Hematopoietic multipotent progenitor cell treated with erythropoietin and hydrocortisone succinate and interleukin-3 and kit ligand, for 8 days (in vitro differentiated cells): ENCODE data around the gene FAM9A.
A peak's percentile ranks its signal among the peaks of the same experiment; 100 is the strongest.
"Not testable (repeated sequence)": the region's sequence is repeated elsewhere in the genome, so short reads cannot be mapped to it uniquely, and the experiment has no call there.

Source experiments
- DNase-seq: peaks from one replicate; pipeline ENCODE4 v3.0.0-alpha.2; 2015

The FAM9A gene

DNA sequence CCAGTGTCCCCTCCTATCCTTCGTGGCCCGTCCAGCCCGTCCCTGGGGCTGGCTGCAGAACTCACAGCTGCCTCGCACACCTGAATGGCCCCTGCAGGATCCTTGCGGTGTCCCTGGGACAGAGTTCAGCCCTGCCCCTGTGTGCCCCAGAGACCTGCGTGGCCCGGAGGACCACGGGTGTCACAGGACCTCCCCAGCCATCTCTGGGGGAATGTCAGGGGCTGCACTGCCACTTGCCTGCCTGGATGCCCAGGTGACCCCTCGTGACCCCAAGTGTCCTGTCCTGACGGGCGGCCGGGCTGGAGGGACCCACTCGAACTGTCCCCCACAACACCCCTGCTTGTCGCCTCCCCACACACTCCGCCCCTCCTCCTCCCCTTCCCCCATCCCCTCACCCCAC, 832 bp downstream of the FAM9A start:
- DNase-seq = not testable (repeated sequence)

DNA sequence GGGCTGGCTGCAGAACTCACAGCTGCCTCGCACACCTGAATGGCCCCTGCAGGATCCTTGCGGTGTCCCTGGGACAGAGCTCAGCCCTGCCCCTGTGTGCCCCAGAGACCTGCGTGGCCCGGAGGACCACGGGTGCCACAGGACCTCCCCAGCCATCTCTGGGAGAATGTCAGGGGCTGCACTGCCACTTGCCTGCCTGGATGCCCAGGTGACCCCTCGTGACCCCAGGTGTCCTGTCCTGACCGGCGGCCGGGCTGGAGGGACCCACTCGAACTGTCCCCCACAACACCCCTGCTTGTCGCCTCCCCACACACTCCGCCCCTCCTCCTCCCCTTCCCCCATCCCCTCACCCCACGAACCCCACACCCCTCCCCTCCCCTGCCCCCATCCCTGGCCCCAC, 1.9 kb downstream of the FAM9A start:
- DNase-seq = not testable (repeated sequence)

DNA sequence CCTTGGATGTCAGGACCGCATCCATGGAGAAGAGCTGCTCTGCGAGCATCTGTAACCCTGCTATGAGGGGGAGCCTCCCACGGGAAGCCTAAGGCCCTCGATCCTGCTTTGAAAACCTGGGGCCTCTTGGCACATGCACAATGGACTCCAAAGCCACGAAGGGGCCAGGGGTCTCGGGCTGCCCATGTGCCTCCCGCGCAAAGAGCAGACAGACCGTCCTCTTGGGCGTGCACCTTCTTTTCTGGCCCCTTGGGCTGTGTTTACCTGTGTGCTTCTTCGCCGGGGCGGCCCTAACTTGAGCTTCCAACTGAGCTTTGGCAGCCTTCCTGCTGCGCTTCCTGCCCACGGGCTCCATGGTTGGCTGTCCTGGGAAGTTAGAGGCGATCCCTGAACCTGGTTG, 2.5 kb downstream of the FAM9A start:
- DNase-seq = not testable (repeated sequence)

DNA sequence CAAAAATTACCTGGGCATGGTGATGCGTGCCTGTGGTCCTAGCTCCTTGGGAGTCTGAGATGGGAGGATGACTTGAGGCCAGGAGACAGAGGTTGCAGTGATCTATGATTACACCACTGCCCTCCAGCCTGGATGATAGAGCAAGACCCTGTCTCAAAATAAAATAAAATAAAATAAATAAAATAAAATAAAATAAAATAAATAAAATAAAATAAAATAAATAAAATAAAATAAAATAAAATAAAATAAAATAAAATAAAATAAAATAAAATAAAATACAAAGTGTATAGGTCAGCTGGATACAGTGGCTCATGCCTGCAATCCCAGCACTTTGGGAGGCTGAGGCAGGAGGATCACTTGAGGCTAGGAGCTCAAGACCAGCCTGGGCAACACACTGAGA, 14.1 kb downstream of the FAM9A start:
- not testable (repeated sequence) for DNase-seq

DNA sequence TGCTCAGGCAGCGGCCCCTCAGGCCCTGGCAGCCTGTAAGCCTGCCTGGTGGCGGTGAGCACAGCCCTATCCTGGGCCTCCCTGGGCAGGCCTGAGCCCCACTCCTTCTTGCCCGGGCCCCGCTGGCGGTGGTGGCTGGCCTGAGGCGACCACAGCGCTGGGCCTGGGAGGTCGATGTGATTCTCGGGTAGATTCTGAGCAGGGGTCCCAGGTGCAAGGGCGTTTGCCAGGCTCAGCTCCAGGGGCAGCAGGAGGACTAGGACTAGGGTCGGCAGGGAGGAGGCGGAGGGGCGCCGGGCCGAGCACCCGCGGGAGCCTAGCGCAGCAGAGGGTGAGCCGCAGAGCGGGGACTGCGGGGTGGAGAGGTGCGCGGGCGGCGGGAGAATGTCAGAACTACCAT, 17.0 kb downstream of the FAM9A start:
- DNase-seq = no peak

DNA sequence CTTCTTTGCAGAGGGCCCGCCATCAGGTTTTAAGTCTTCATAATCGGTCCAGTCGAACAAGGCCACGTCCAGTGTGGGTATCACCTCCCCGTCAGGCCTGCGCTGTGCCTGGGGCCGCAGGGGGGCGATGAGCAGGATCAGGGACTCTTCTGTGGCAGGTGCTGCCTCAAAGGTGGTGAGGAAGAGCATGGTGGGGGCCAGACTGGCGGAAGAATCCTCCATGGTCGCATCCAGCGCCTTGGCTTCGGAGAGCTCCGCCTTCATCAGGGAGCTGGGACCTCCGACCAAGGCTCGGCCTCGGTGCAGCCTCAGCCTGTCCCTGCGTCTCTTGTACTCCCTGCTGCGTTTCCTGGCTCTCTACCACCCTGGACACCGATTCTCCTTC, 17.5 kb downstream of the FAM9A start:
- DNase-seq = no peak

DNA sequence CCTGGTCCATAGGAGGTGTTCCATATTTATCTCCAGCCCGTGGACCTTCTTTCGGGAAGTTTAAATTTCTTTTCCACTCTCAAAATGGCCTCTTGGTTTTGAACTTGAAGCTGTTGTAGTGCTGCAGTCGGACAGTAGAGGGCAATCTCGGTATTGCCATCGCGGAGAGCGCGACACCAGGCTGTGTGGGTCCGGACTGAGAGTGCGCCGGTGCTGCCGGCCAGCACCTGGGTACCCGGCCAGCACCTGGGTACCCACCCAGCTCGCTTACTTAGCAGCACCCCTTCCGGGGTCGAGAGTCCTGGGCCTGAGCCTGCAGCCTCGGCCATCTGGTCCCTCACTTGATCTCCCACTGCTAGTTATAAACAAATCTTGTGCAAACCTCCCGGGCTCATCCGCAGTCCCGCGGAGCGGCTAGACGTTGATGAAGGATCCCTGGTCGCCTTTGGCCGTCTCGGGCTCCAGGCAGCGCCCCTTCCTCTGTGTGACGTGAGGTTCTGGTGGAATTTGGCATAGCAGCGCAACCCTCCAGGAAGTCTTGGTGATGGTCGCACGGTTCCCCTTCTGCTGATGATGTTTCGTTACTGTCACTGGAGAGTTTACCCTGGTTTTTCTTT, 18.0 kb downstream of the FAM9A start:
- DNase-seq = peak; percentile 4

DNA sequence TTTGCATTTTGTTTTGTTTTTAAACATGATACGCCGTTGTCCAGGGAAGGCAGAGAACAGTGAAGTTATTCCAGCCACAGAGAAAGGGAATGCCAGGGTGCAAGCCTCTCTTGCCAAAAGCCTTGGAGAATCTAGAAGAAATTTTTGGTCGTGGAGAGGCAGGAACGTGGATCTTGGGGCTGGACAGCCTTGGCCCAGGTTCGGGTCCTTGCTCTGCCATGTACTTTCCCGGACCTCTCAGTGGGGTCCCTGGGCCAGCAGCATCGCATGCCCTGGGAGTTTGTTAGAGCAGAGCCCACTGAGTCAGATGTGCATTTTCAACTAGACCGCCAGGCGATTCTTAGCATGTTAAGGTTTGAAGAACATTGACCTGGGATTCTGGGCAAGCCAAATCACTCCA, 18.6 kb downstream of the FAM9A start:
- DNase-seq = no peak

DNA sequence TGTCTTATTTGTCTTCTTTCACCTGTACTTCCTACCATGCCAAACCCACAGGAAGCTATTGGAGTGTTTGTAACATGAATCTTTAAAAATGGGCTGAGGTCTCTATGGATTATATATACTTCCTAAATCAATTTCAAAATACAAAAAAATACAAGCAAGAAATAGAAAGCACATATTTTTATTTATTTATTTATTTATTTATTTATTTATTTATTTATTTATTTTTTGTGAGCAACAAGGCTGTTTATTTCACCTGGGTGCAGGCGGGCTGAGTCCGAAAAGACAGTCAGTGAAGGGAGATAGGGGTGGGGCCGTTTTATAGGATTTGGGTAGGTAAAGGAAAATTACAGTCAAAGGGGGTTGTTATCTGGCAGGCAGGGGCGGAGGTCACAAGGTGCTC, 19.3 kb downstream of the FAM9A start:
- not testable (repeated sequence) for DNase-seq

DNA sequence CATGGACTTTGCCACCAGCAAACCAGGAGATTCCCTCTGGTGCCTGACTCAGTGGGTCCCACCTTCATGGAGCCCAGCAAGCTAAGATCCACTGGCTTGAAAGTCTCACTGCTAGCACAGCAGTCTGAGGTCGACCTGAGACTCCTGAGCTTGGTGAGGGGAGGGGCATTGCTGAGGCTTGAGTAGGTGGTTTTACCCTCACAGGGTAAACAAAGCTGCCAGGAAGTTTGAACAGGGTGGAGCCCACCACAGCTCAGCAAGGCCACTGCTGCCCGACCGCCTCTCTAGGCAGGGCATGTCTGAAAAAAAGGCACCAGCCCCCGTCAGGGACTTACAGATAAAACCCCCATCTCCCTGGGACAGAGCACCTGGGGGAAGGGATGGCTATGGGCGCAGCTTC, 28.1 kb downstream of the FAM9A start:
- no peak for DNase-seq

DNA sequence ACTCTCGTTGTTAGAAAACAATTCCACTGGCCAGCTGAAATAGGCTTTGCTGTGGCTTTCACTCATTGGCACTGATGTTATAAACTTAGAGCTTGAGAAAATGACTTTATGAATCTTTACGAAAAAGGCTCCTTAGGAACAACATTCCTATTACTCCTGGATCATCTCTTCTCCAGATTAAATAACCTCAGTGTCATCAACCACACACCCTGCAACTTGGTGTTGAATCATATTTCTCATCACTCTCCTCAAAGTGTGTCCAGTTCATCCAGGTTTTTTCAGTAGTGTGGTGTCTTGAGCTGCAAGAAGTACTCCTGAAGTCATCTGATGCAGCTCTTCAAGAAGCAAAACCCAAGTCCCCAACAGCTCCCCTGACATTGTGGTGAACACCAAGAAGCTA, 41.2 kb downstream of the FAM9A start:
- no peak for DNase-seq

DNA sequence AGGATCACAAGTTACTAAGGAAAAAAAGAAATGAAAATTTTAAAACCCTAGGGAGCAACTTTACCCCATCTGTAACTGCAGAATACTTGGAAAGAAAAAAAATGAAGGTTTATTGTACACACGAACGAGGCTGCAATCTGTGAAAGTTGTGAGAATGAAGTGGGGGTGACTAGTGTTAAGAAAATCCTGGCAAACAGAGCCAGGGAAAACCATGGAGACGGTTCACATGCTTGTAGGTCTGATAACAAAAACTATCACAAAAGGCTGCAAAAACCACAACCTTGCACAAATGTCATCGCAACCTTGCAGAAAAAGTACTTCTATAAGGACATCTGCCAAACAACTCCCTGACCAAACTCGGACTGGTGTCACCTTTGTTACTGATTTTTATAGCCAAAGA, 42.5 kb downstream of the FAM9A start:
- DNase-seq = not testable (repeated sequence)

DNA sequence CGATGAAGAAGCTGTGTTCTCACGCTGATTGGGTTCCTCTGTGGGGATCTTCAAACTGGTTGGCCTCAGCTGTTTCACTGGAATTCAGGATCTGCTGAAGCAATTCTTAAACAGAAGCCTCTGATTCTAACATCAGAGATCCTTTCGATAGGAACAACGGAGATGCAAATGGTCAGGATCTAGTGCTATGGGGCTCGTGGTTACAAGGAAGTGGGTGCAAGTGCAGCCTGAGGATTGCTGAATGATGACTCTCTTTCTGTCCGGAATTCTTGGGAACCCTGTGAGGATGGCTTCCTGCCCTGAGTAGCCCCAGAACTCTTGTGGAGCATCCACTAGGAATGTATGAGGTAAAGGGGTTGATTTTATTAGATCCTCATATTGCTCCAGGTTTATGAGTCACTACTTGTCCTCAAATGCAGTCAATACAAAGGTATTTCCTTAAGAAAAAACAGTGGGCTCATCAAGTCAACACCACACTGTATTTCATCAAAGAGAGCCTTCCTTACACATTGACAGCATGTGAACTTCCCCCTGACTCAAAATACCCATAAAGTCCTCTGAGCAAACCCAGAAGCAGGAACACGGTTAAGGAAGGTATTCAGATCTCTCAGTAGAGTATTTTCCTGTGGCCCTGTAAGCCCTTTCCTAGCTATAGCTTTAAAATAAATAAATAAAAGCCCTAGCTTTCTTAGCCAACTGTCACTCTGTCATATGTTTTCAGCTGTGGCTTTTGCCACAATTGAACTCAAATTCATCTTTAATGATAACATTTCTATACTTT, 43.4 kb downstream of the FAM9A start:
- DNase-seq = not testable (repeated sequence)

DNA sequence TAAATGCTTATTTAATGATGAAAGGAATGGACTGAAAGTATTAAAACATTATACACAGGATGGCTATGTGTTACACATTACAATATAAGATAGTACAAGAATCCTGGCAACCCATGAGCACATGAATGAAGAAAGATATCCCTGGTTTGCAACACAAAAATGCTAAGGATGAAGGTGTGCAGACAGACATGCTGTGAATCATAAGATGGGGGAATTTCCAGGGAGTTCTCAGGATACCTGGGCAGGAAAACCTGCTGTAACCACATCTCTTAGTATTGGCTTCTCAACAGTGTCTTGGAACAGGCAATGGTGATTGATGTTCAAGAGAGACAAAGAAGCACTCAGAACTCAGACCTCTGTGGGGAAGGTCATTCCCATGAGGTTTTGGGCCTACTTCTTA, 45.4 kb downstream of the FAM9A start:
- DNase-seq = no peak

DNA sequence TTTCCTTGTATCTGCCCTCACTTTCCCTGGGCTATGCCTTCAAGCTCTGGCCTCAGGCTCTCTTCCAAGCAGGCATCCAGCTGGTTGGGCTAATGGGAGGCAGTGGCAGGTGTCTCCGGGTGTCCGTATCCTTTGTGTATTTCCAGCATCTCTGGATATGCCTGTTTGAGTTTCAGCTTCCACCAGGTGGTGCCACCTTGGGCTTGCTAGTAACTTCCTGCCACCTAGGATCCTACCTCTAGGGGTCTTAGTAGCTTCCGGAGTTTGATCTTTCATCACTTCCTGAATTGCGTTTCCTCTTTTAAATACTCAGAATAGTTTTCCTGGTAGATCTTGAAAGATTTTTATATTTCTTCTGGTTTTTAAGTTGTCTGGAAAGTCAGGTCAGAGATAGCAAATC, 46.1 kb downstream of the FAM9A start:
- DNase-seq = no peak

DNA sequence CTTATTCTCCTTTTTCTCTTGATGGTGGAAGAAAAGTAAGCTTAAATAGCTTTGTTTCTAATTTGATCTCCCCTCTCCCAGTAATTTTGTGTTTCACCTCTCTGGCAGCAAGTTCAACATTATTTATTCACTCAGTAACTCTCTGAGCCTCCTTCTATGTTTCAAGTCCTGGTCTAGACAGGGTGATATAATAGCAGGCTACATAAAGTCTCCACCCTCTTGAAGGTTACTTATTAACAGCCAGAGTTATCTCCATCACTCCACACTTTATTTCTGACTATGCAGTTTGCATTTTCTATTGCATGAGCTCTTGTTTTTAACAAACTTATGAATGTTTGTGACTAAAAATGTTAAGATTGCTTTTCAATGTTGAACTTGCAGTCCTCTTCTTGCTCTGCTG, 51.5 kb downstream of the FAM9A start:
- DNase-seq = no peak

DNA sequence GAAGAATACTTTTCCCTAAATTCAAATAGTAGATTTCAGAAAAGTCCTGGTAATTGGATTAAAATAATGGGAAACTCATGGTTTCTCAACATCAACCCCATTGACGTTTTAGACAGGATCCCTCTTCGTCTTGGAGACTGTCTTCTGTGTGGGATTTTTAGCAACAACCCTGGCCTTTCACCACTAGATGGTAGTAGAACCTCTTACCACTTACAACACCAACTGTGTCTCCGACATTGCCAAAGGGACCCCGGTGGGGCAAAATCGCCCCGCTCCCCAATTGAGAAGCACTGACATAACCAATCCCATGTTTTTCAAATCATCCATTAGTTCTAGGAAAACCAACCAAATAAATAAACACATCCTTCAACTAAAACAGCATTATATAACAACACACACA, 52.3 kb downstream of the FAM9A start:
- peak; percentile 9 for DNase-seq

DNA sequence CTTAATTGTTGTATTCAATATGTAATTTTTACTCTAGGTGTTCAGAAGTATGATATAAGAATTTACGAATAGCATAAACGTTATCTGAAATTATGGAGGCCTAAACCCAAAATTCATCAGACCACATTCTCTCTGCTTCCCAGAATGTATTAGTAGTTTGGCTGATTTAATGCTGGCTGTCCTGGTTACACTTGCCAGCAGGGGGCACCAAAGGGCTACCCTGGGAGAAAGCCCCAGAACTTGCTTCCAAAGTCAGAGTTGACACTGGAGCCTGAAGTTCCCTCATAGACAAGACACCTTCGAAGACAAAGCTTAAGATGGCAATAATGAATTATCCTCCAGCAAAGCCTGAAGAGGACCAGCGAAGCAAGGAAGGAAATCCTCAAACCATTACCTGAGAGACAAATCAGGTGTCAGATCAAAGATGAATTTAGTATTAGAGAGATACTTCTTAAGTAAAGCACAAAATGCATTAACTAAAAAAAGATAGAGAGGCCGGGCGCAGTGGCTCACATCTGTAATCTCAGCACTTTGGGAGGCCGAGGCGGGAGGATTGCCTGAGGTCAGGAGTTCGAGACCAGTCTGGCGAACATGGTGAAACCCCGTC, 58.0 kb downstream of the FAM9A start:
- DNase-seq = peak; percentile 39

DNA sequence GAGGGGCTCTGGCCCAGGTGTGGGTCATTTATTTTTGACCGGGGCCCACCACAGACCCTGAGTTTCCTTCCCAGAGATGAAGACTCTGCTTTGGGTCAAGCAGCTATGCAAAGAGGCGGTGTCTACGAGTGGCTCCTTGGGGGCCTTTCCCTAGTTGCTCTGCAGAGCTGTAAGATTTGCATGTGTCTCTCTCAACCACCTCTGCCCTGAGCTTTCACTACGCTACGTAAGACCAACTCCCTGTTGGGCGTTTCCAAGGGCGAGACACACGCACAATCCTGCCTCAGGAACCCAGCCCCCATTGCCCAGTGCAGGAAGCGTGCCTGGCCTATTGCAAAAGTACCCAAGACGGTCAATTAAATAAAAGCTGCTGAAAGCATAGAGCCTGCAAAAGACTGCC, 59.2 kb downstream of the FAM9A start:
- DNase-seq = no peak
